Neural cell (in vitro differentiated cells): ENCODE results near the gene PROSER2.

Experiments
- CTCF ChIP-seq: fragments of 450-650 bp; IDR thresholded peaks from 2 replicates; pipeline ENCODE4 v1.5.1; 2014; ENCODE audit warnings: antibody characterized with exemption, mild to moderate bottlenecking, moderate library complexity; ENCODE audit not compliant: poor library complexity, severe bottlenecking
- EZH2 ChIP-seq: fragments of 200-600, 300-800 bp; shearing (Covaris generic), sonication (generic); IDR thresholded peaks from 2 replicates; pipeline ENCODE4 v1.6.1; 2014; ENCODE audit warnings: antibody characterized with exemption, low read length, borderline replicate concordance, mild to moderate bottlenecking; ENCODE audit not compliant: insufficient read depth, poor library complexity, severe bottlenecking
- POLR2AphosphoS5 ChIP-seq: IDR thresholded peaks from 2 replicates; pipeline ENCODE4 v1.6.1; 2012
- RAD21 ChIP-seq: fragments of 450-650 bp; conservative IDR thresholded peaks from 2 replicates; pipeline ENCODE4 v1.6.1; 2014; ENCODE audit warnings: antibody characterized with exemption, mild to moderate bottlenecking, moderate library complexity
- REST ChIP-seq: IDR thresholded peaks from 2 replicates; pipeline ENCODE4 v1.6.1; 2012; ENCODE audit warnings: borderline replicate concordance
- SMC3 ChIP-seq: fragments of 450-650 bp; conservative IDR thresholded peaks from 2 replicates; pipeline ENCODE4 v1.6.1; 2014; ENCODE audit warnings: antibody characterized with exemption, mild to moderate bottlenecking, moderate library complexity; ENCODE audit not compliant: poor library complexity

GRCh38 chr10:11823122-11823988, at the start of gene PROSER2:
- TF ChIP-seq SMC3 (no peak), EZH2 (no peak), CTCF (peak; percentile 40), RAD21 (peak; percentile 14), POLR2AphosphoS5 (no peak), REST (no peak)
